Right lung (tissue), 5 donors: ENCODE measurements around the gene MACF1. TPM values are rescaled to one million over a fixed set of nuclear protein-coding genes. Genes with fewer than 3 reads are reported as not detected.
A peak's percentile ranks its signal among the peaks of the same experiment; 100 is the strongest.

Experiments used
- DNase-seq, 2 donors: peaks; one replicate each; pipeline ENCODE4 v3.0.0-alpha.2; 2013
- polyA plus RNA-seq, 5 donors: library from polyadenylated mRNA; unstranded; fragments of 120-200 nt; gene quantifications; one replicate each; pipeline versions ENCODE4 v1.2.1 to v1.2.3, GENCODE V29; 2013; ENCODE audit warnings: inconsistent platforms in 1 of 5, low replicate concordance in 1 of 5; ENCODE audit not compliant: insufficient read length in 5 of 5, insufficient read depth in 1 of 5

MACF1 gene
- polyA plus RNA-seq, 5 donors = 388 to 476 (median 439) TPM

DNA sequence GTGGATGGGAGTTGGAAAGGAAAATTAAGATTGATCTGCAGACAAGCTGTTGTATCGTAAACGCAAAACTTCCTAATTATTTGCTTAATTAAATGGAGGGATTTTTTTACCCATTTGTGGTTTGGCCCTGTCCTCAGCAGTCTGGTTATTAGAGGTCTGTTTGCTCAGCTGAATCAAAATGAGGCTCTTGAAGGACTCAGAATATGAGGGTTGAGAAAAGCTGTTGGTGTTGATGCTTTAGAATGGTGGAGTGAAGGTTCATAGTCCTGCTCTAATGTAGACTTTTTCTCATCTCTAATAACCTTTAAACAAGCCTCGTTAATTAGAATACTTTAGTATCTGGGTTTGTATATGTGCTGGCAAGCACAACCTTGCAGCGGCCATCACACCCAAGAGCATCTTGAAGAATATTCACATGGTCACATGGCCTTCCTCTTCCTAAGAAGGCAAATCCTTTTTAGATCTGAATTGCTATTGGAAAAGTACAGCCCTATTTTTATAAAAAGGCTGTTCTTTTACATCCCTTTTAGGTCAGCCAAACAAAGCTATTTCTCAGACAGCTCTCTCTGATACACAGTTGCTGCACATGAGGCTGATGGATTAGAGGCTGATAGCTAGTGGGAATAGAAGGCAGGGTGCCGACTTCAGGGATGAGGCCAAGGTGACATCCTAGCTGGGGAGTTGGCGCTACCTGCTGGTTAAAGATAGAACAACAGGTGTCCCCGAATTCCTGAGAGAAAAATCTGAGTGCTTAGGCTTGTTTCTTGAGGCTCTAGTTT is 53.8 kb downstream of the MACF1 start:
- peak; percentile 20 to 45 for DNase-seq

DNA sequence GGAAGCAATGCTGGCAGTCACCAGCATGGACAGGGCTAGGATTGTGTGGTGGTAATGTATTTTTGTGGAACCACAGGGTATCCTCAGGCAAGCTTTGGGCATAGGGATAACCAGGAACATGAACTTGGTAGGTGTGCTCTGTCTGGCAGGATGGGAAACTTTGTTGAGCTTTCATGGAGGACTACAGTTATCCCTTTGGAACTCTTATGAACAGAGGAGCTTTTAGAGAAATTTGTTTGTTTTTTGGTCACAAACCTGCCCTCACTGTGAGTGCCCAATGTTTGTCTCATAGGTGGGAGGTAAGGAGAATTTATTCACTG is 54.4 kb downstream of the MACF1 start:
- no peak for DNase-seq

DNA sequence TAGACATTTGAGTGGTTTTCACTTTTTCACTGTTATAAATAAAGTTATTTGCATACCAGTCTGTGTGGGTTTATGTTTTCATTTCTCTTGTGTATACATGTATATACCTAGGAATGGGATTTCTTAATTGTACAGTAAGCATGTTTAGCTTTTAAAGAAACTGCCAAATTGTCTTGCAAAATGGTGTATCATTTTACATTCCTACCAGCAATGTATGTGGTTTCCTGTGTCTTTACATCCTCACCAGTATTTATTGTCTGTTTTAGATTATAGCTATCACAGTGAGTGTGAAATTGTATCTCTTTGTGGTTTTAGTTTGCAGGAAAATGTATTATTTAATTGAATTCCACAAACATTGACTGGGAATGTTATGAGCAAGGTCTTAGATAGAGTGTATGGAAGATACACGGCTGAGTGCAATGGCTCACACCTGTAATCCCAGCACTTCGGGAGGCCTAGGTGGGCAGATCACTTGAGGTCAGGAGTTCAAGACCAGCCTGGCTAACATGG is 57.3 kb downstream of the MACF1 start:
- no peak for DNase-seq

DNA sequence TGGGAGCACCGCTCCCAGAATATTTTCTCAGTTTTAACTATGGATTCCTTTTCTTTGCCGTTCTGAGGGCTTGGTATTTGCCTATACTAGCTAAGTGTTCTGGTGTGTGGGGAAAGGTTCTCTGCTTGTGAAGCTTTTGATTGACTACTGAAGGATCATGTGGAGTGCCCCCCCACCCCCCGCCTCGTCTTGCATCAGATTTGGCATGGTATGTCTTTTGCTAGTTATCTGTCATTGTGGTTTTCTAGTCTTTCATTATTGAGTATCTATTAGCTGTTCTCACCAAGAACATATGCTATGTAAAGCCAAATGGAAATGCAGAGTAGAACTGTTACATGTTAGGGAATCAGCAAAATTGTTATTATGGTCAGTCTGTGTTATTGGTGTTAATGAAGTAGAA is 58.3 kb downstream of the MACF1 start:
- no peak for DNase-seq

DNA sequence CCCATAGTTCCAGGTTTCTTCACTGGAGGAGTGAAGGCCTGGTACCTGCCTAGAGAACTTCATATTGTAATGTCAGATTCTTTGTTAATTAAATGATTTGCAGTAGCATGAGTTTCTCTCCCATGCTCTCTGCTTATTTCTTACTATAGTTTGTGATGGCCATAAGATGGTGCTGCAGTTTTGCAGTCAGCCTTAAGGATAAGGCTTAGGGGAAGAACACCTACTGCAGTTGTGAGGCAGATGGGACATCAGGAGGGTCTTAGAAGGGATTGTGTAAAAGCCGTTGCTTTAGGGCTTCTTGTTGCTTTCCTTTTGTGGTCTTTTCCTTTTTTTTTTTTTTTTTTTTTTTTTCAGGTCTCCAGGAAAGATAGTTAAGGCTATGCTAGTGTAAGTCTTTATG is 61.8 kb downstream of the MACF1 start:
- no peak for DNase-seq

GRCh38 chr1:39266792-39267191 is 62.3 kb downstream of the MACF1 start:
- DNase-seq = no peak

DNA sequence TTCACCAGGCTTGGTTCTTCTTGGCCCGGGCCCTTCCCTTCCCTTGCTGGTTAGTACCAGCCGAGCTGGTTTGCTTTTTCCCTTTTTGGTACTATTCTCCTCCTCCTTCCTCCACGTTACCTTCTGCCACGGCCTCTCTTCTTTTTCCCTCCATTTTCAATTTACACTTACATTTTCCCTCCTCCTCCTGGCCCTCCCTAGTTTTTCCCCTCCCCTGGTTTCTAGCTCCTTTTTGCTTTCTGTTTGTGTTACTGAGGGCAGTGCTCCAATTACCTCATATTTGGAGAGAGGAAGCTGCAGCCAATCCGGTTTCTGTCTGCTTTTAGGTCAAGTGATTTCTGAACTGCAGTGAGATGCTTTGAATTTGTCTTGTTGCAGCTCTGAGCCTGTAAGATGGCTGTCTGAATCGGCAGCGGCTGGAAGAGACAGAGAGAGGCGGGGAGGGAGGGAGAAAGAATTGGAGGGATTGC is 63.7 kb downstream of the MACF1 start:
- DNase-seq = peak; percentile 71 to 81

- no peak for DNase-seq
These were observed 64.4 kb downstream of the MACF1 start for GRCh38 chr1:39268906-39269305.

DNA sequence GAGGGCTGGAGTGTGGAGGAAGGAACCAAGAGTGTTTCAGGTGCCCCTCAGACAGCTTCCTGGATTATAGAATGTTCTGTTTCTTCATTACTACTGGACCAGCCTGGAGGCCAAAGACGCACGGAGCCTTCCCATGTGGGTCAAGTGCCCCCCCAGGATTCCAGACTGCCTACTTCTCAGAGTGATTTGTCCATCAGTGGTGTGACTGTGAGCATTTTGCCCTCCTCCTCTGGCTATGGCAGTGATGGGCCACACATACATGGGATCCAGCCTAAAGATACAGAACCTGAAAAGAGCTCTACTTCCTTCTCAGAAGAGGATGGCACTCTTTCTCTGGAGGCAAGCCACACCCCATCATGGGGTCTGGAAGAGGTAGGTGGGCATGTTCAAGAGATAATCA is 64.9 kb downstream of the MACF1 start:
- DNase-seq = no peak

DNA sequence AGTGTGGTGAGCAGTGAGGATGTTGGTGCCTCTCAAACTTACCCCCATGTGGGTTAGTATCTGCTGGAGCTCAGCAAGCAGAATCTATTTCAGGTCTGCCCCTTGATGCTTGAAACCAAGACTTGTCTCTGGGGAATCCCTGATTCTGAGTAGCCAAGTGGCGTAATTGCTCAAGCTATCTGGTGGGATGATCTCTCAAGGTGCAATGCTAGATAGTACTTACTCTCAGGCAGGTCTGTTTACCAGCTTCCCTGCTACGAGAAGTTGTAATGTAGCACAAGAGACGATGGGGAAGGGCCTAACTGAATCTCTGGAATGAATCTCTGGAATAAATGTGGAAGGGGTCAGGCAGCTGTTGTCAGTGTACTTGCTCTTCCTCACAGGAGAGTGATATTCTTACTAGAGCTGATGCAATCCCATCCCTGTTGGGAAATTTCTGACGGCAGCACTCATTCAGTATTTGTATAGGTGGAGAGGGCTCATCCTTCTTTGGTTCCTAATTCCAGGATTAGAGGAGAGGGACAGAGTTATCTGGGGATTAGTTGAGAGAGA is 65.4 kb downstream of the MACF1 start:
- DNase-seq = no peak

DNA sequence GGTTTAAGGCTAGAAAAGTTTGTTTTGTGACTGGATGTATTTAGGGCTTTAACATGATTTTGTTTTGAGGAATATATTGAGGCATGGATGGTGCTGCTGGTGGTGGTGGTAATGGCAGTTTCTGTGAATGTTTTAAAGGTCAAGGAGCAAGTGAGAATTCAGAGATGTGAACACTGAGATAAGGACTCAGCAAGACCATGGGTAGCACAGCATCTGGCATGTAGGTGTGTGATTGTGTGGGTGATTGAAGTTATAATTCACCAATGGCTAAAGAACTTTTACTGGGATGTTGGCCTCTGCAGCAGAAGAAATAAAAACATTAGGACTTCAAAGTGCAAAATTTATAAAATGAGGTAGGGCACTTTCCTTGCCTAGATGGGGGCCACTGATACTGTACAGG is 65.9 kb downstream of the MACF1 start:
- DNase-seq = no peak

DNA sequence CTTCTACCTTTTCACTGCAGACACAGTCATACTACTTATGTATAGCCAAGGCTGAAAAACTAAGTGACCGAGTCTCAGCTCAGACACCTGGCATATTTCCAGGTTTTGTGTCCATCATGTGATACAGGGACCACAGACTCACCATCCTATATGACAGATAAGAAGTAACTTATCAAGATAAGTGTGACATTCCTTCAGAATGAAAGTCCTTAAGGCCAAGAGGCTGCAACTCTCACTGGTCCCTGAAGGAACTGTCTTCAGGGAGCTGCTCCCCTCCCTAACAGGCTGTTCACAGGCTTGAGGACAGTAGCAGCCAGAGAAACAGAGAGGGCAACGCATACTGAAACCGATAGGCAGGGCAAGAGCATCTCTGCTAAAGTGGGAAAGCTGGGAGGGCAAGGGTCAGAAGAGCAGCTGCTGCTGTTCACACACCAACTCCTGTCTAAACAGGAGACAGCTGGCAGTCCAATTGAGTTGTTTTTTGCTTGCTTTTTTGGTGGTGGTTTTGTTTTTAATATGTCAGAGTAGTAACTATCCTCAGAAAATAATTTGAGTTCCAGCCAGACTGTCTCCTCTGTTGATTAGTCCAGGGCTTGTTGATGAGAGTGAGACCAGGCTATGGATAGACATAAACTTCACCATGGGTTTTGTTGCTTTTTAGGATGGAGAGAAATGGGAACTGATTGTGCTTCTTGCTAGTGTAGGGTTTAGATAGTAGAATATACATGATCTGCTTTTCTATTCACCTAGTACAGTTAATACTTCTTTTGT is 67.7 kb downstream of the MACF1 start:
- peak; percentile 67 to 74 for DNase-seq

DNA sequence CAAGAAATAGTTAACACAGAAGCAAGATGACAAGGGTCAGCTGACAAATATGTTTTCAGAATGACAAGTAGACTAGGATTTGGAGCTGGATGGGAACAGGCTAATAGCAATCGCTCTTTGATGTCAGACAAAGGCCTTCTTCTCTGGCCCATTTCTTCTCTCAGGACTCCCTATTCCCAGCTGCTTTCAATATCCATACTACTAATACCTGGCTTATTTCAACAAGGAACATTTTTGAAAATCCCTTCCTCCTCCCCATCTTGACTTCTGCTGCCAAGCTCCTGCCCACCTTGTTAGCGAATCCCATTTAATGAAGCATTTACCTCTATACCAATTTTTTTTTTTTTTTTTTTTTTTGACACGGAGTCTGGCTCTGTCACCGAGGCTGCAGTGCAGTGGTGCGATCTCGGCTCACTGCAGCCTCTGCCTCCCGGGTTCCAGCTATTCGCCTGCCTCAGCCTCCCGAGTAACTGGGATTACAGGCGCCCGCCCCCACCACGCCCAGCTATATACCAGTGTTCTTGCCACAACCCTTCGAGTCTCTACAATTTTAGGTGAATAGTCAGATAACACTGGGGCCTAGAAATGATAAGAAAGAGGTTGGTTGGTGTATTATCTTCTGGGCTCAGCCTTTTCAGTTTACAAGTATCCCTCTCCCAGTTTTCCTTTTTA is 68.4 kb downstream of the MACF1 start:
- no peak for DNase-seq

GRCh38 chr1:39275836-39276507 is 71.5 kb downstream of the MACF1 start:
- DNase-seq = no peak

GRCh38 chr1:39277879-39278278 is 73.4 kb downstream of the MACF1 start:
- no peak for DNase-seq

GRCh38 chr1:39282537-39283216 is 78.2 kb downstream of the MACF1 start:
- no peak for DNase-seq

DNA sequence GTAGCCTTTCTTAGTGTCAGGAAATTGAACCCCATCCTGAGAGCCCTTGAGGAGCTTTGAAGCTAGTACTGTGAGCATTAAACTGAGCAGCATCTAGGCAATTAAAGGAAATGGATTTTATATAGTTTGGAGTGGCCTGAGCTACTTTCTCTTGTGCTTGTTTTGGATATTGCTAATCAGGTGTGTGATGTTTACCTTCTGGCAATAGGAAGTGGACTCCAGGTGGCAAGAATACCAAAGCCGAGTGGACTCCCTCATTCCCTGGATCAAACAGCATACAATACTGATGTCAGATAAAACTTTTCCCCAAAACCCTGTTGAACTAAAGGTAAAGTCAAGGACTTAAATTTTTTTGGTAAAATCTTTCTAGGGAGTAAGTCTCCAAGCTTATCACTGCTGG is 79.4 kb downstream of the MACF1 start:
- no peak for DNase-seq

DNA sequence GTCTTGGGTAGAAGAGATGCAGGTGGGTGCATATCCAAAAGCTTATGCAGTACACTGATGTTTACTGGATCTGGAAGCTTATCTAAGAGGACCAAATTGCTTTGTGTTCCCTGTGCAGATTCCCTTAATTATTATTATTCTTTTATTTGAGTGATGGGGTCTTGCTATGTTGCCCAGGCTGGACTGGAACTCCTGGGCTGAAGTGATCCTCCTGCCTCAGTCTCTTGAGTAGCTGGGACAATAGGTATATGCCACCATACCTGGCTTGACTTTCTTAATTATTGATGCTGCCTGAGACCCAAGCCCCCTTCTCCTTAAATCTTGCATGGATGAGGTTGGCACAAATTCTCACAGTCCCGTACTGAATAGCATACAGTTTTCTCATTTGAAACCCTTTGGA is 83.0 kb downstream of the MACF1 start:
- no peak for DNase-seq

GRCh38 chr1:39288735-39289465 is 84.4 kb downstream of the MACF1 start:
- no peak for DNase-seq

DNA sequence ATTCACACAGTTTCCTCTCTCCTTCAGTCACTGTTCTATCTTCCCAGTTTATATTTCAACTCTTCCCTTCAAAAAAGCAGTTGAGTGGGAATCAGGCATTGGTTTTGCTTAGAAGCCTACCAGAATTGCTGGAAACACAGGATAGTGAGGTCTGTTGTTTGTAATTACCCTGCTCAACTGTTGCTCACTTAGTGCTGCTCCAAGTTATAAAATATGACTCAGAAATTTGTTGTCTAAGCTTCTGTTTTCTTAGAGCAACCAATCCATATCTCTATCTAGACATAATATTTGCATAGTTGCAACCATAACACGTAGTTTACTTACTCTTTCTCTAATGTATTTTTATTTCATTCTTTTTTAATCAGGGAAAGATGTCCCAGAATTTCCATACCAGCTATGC is 87.9 kb downstream of the MACF1 start:
- no peak for DNase-seq
